ENCODE results near the gene RAB4A.

The RAB4A gene

DNA sequence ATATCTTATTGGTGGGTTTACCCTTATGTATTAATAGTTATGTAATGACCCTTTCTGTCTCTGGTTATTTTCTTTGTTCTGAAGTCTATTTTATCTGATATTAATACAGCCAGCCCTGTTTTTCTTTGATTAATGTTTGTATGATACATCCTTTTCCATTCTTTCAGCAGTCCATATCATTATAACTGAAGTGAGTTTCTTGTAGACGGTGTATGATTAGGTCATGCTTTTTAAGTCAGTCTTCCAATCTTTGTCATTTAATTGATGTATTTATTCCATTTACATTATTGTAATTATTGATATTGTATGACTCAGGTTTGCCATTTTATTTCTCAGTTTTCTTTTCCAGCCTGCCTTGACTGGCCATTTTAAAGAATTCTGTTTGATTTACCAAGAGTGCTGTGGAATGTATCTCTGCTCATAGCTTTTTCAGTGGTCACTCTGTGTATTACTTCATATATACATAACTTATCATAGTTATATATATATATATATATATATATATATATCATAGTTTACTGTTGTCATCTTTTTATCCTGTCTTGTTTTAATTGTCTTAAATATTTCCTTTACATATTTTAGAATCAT, 10.5 kb downstream of the RAB4A start:
- no peak for DNase-seq (ENCODE audit: extremely low spot score)
- TF ChIP-seq, protein P1, sequence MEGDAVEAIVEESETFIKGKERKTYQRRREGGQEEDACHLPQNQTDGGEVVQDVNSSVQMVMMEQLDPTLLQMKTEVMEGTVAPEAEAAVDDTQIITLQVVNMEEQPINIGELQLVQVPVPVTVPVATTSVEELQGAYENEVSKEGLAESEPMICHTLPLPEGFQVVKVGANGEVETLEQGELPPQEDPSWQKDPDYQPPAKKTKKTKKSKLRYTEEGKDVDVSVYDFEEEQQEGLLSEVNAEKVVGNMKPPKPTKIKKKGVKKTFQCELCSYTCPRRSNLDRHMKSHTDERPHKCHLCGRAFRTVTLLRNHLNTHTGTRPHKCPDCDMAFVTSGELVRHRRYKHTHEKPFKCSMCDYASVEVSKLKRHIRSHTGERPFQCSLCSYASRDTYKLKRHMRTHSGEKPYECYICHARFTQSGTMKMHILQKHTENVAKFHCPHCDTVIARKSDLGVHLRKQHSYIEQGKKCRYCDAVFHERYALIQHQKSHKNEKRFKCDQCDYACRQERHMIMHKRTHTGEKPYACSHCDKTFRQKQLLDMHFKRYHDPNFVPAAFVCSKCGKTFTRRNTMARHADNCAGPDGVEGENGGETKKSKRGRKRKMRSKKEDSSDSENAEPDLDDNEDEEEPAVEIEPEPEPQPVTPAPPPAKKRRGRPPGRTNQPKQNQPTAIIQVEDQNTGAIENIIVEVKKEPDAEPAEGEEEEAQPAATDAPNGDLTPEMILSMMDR (IDR thresholded peaks at IDR 0.05; ENCODE audit: control extremely low read depth, extremely low read depth, low read depth, missing control alignments) = no peak
- ChIA-PET CTCF (interaction anchor here (1.3 kb wide), 1 partner anchor 171 kb away, joined by 4 read pairs; no protein-coding TSS in a partner anchor), POLR2A (no interaction called here)

DNA sequence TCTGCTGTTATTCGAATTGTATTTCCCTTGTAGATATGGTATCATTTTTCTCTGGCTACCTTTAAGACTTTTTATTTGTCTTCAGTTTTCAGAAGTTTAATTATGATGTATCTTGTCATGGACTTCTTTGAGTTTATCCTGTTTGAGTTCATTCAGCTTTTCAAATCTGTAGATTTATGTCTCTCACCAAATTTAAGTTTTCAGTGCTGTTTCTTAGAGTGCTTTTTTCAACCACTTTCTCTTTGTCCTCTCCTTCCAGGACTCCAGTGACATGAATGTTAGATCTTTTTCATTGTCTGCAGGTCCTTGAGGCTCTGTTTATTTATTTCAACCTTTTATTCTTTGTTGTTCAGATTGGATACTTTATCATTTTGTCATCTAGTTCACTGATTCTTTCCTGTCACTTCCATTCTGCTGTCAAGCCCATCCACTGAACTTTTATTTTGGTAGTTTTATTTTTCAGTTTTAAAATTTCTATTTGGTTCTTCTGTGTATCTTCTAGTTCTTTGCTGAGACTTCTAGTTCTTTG, 11.4 kb downstream of the RAB4A start:
- ChIA-PET CTCF (interaction anchor here (1.3 kb wide), 1 partner anchor 170 kb away, joined by 4 read pairs; no protein-coding TSS in a partner anchor), POLR2A (no interaction called here)
- TF ChIP-seq, protein P1 (IDR thresholded peaks at IDR 0.05; ENCODE audit: control extremely low read depth, extremely low read depth, low read depth, missing control alignments) = no peak
- no peak for DNase-seq (ENCODE audit: extremely low spot score)

DNA sequence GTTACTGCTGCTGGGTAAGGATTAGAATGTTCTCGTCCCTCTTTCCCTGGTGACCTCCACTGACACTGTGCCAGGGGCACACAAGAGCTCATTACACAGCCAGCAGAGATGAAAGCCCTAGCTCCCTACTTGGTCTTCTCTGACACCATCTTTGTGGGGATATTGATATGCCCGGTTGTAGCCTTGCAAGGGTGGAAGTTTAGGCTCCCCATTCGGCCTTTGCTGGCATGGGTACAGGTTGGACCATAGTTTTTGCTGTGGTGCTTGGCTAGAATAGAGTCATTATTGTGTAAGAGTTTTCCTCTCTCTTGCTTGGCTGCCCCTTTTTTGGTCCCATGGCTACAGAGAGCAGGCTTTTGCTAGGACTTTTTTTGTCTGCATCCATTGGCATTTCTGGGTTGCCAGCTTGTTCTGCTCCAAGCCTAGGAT, 12.3 kb downstream of the RAB4A start:
- ChIA-PET POLR2A (no interaction called here), CTCF (interaction anchor here (0.7 kb wide), 1 partner anchor 70 kb away, joined by 3 read pairs; no protein-coding TSS in a partner anchor)
- TF ChIP-seq, protein P1 (IDR thresholded peaks at IDR 0.05; ENCODE audit: control extremely low read depth, extremely low read depth, low read depth, missing control alignments) = no peak
- DNase-seq (ENCODE audit: extremely low spot score) = no peak

DNA sequence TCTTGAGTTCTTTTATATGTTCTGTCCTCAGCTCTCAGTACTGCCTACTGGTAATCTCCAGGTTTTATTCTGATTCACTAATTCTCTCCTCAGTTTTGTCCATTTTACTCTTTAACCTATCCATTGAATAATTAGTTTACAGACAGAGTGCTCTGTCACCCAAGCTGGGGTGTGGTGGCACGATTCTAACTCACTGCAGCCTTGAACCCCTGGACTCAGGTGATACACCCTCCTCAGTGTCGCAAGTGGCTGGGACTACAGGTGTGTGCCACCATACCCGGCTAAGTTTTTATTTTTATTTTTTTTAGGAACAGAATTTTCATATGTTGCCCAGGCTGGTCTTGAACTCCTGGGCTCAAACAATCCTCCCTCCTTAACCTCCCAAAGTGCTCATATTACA, 14.0 kb downstream of the RAB4A start:
- TF ChIP-seq, protein P1 (IDR thresholded peaks at IDR 0.05; ENCODE audit: control extremely low read depth, extremely low read depth, low read depth, missing control alignments) = no peak
- ChIA-PET CTCF (no interaction called here), POLR2A (no interaction called here)
- DNase-seq (ENCODE audit: extremely low spot score) = no peak

DNA sequence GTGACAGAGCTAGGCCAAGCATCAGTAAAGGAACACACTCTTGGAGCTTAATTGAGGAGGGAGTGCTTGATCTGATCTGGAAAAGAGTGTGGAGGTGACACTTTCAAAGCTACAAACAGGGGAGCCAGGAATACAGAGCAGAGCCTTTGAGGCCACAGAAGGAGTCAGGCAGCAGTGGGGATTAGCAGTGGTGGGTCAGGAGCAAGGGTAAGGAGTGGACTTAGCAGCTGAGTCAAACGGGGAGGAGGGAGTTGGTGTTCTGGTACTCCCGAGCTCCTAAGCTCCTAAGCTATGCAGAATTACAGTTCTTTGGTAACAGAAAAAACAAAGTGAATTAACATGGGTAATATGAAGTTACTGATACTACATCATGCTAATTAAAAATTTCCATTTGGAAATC, 14.5 kb downstream of the RAB4A start:
- DNase-seq (ENCODE audit: extremely low spot score) = no peak
- TF ChIP-seq, protein P1 (IDR thresholded peaks at IDR 0.05; ENCODE audit: control extremely low read depth, extremely low read depth, low read depth, missing control alignments) = no peak
- POLR2A ChIA-PET = no interaction called here
- CTCF ChIA-PET = no interaction called here

DNA sequence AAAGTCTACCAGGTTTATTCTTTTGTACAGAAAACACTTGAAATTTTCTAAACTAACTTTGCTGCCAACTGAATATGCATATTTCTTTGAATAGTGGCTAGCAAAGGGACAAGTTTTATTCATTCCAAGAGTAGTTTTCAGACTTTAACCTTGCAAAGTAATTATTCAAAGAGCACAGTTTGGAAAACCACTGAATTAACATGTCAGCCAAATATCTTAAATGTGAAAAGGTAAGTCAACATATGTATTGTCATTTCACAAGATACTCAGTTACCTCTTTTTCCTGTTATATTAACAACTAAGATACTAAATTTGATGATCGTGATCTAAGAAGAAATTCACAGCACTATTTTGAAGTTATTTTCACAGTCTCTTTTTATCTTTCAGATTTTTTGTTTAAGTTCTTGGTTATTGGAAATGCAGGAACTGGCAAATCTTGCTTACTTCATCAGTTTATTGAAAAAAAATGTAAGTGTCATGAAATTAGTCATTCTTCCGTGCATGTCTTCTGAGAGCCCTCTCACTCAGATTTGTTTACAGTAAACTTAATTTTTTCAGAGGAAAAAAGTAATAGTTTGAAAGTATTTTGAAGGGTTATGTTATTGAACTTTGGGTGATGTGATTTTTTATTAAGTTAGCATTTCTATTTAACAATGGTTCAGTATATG, 15.3 kb downstream of the RAB4A start:
- ChIA-PET CTCF (interaction anchor here (2.0 kb wide), 1 partner anchor 27 kb away, joined by 6 read pairs; no protein-coding TSS in a partner anchor), POLR2A (no interaction called here)
- TF ChIP-seq, protein P1 (IDR thresholded peaks at IDR 0.05; ENCODE audit: control extremely low read depth, extremely low read depth, low read depth, missing control alignments) = no peak
- DNase-seq (ENCODE audit: extremely low spot score) = no peak

Measured in GM10248 (cell line).